ENCODE data around the gene ID2. TPM values are rescaled to one million over a fixed set of nuclear protein-coding genes. Genes with fewer than 3 reads are reported as not detected.

Gene ID2
- polyA plus RNA-seq, 1 donor from 2014 or later: 71.6 TPM

GRCh38 chr2:8657423-8658062 is 24.3 kb upstream of the ID2 start:
- no peak overlapping the region for H3K4me2 ChIP-seq (ENCODE audit: low read length)
- no peaks in the 10 kb centered on the region for H3K27me3 ChIP-seq (ENCODE audit: insufficient read depth, low read depth, low read length)
- H3K9ac ChIP-seq (ENCODE audit: low read length): no peak overlapping the region
- TF ChIP-seq POLR2AphosphoS5 (IDR thresholded peaks at IDR 0.05): no peak
- TF ChIP-seq REST (IDR thresholded peaks at IDR 0.05; ENCODE audit: borderline replicate concordance): no peak
- TF ChIP-seq RAD21 (conservative IDR thresholded peaks at IDR 0.05): no peak
- TF ChIP-seq SMC3 (conservative IDR thresholded peaks at IDR 0.05; ENCODE audit: poor library complexity): no peak
- TF ChIP-seq TAF1 (IDR thresholded peaks at IDR 0.05; ENCODE audit: low read depth): no peak
- no peak for TF ChIP-seq CTCF (IDR thresholded peaks at IDR 0.05; ENCODE audit: poor library complexity, severe bottlenecking)
- TF ChIP-seq MXI1 (conservative IDR thresholded peaks at IDR 0.05; ENCODE audit: poor library complexity, severe bottlenecking): no peak
- no peak for TF ChIP-seq EP300 (conservative IDR thresholded peaks at IDR 0.05; ENCODE audit: poor library complexity, severe bottlenecking)
- TF ChIP-seq EZH2 (IDR thresholded peaks at IDR 0.05; ENCODE audit: borderline replicate concordance, insufficient read depth, low read length, poor library complexity, severe bottlenecking): no peak
- no peak overlapping the region for H3K4me3 ChIP-seq (ENCODE audit: low read length)
- H4K20me1 ChIP-seq (ENCODE audit: insufficient read depth): no peaks in the 10 kb centered on the region
- H2AFZ ChIP-seq (ENCODE audit: low read depth, low read length): no peak overlapping the region
- H3K27ac ChIP-seq (ENCODE audit: low read length): no peak overlapping the region
- H3K9me3 ChIP-seq (ENCODE audit: low read length): no peaks in the 10 kb centered on the region
- no peaks in the 10 kb centered on the region for H3K9me2 ChIP-seq (ENCODE audit: insufficient read depth, low read length)
- H3K36me3 ChIP-seq (ENCODE audit: insufficient read depth, low read length): no peaks in the 10 kb centered on the region
- no peaks in the 10 kb centered on the region for H3K79me2 ChIP-seq (replicated peaks; ENCODE audit: insufficient read depth, low read length)
- no peaks in the 10 kb centered on the region for H3F3A ChIP-seq (ENCODE audit: insufficient read depth, low read length, poor library complexity, severe bottlenecking)

- TF ChIP-seq RAD21 (conservative IDR thresholded peaks at IDR 0.05) (no peak), CTCF (IDR thresholded peaks at IDR 0.05; ENCODE audit: poor library complexity, severe bottlenecking) (no peak), TAF1 (IDR thresholded peaks at IDR 0.05; ENCODE audit: low read depth) (no peak), REST (IDR thresholded peaks at IDR 0.05; ENCODE audit: borderline replicate concordance) (no peak), SMC3 (conservative IDR thresholded peaks at IDR 0.05; ENCODE audit: poor library complexity) (no peak), MXI1 (conservative IDR thresholded peaks at IDR 0.05; ENCODE audit: poor library complexity, severe bottlenecking) (no peak), POLR2AphosphoS5 (IDR thresholded peaks at IDR 0.05) (no peak), EP300 (conservative IDR thresholded peaks at IDR 0.05; ENCODE audit: poor library complexity, severe bottlenecking) (no peak), EZH2 (IDR thresholded peaks at IDR 0.05; ENCODE audit: borderline replicate concordance, insufficient read depth, low read length, poor library complexity, severe bottlenecking) (no peak)
- no peak overlapping the region for H3K27ac ChIP-seq (ENCODE audit: low read length)
Measured at GRCh38 chr2:8658064-8658862, 23.6 kb upstream of the ID2 start.

More at GRCh38 chr2:8658064-8658862, 23.6 kb upstream of the ID2 start:
- Histone ChIP-seq H3K4me3 (ENCODE audit: low read length) (no peak overlapping the region), H3K9me3 (ENCODE audit: low read length) (no peaks in the 10 kb centered on the region), H3K9me2 (ENCODE audit: insufficient read depth, low read length) (no peaks in the 10 kb centered on the region), H3K36me3 (ENCODE audit: insufficient read depth, low read length) (no peaks in the 10 kb centered on the region), H3F3A (ENCODE audit: insufficient read depth, low read length, poor library complexity, severe bottlenecking) (no peaks in the 10 kb centered on the region), H3K4me2 (ENCODE audit: low read length) (no peak overlapping the region), H3K79me2 (replicated peaks; ENCODE audit: insufficient read depth, low read length) (no peaks in the 10 kb centered on the region), H3K27me3 (ENCODE audit: insufficient read depth, low read depth, low read length) (no peaks in the 10 kb centered on the region), H2AFZ (ENCODE audit: low read depth, low read length) (no peak overlapping the region), H3K9ac (ENCODE audit: low read length) (no peak overlapping the region), H4K20me1 (ENCODE audit: insufficient read depth) (no peaks in the 10 kb centered on the region)

All from neural cell (in vitro differentiated cells).